HepG2 (cell line): Measurements from ENCODE around the gene CCDC88A. TPM values are rescaled to one million over a fixed set of nuclear protein-coding genes. Genes with fewer than 3 reads are reported as not detected.
A peak's percentile ranks its signal among the peaks of the same experiment; 100 is the strongest.

Experiments
- AHDC1 ChIP-seq: sonication (generic); formaldehyde crosslinking; IDR thresholded peaks from 2 replicates; pipeline ENCODE4 v1.5.1; 2020; ENCODE audit warnings: mild to moderate bottlenecking, missing genetic modification reagents, borderline replicate concordance
- ASH2L ChIP-seq: fragments of 300-600, 200-600 bp; sonication (generic); IDR thresholded peaks from 2 replicates; pipeline ENCODE4 v1.7.0; 2017; ENCODE audit warnings: low read depth, mild to moderate bottlenecking, moderate library complexity, mixed read lengths, low read length; ENCODE audit not compliant: insufficient read length
- CENPT ChIP-seq: sonication (generic); formaldehyde crosslinking; IDR thresholded peaks from 2 replicates; pipeline ENCODE4 v1.8.0; 2022; ENCODE audit warnings: low read depth, mild to moderate bottlenecking, moderate library complexity, missing genetic modification reagents
- MAFK ChIP-seq, 2 experiments: IDR thresholded peaks in 1 of 2; conservative IDR thresholded peaks in 1 of 2; 2 replicates each; pipeline ENCODE4 v1.6.1; 2011; ENCODE audit warnings: improper control_type of control experiment in 2 of 2, low read length in 2 of 2
- NCOA5 ChIP-seq: sonication (generic); formaldehyde crosslinking; IDR thresholded peaks from 2 replicates; pipeline ENCODE4 v1.4.0; 2020; ENCODE audit warnings: missing genetic modification reagents
- PAF1 ChIP-seq: IDR thresholded peaks from 2 replicates; pipeline ENCODE4 v1.6.1; 2016; ENCODE audit warnings: missing genetic modification reagents, missing compliant biosample characterization
- RELA ChIP-seq: sonication (generic); formaldehyde crosslinking; IDR thresholded peaks from 2 replicates; pipeline ENCODE4 v1.4.0; 2020; ENCODE audit warnings: missing genetic modification reagents
- RORA ChIP-seq: sonication (generic); formaldehyde crosslinking; IDR thresholded peaks from 2 replicates; pipeline ENCODE4 v1.5.0; 2020; ENCODE audit warnings: mild to moderate bottlenecking, missing genetic modification reagents, moderate library complexity
- TCF7 ChIP-seq: sonication (generic); IDR thresholded peaks from 2 replicates; pipeline ENCODE4 v1.6.1; 2016; ENCODE audit warnings: antibody characterized with exemption, low read depth
- ZBTB10 ChIP-seq: sonication (generic); formaldehyde crosslinking; IDR thresholded peaks from 2 replicates; pipeline ENCODE4 v1.4.0; 2020; ENCODE audit warnings: missing genetic modification reagents, borderline replicate concordance
- ZFP36 ChIP-seq: fragments of 150-350 bp; IDR thresholded peaks from 2 replicates; pipeline ENCODE4 v1.6.1; 2018; ENCODE audit warnings: borderline replicate concordance, low read length, low read depth; ENCODE audit not compliant: partially characterized antibody
- ZMYM4 ChIP-seq: sonication (generic); formaldehyde crosslinking; IDR thresholded peaks from 2 replicates; pipeline ENCODE4 v1.8.1; 2023; ENCODE audit warnings: mild to moderate bottlenecking, missing genetic modification reagents
- ZNF121 ChIP-seq: sonication (generic); formaldehyde crosslinking; IDR thresholded peaks from 2 replicates; pipeline ENCODE4 v1.5.0; 2020; ENCODE audit warnings: mild to moderate bottlenecking, missing genetic modification reagents
- ZNF230 ChIP-seq: sonication (generic); formaldehyde crosslinking; IDR thresholded peaks from 2 replicates; pipeline ENCODE4 v1.4.0; 2020; ENCODE audit warnings: mild to moderate bottlenecking, missing genetic modification reagents
- ZNF343 ChIP-seq: sonication (generic); formaldehyde crosslinking; IDR thresholded peaks from 2 replicates; pipeline ENCODE4 v1.4.0; 2020; ENCODE audit warnings: mild to moderate bottlenecking, missing genetic modification reagents
- ZNF512B ChIP-seq: sonication (generic); formaldehyde crosslinking; IDR thresholded peaks from 2 replicates; pipeline ENCODE4 v1.5.1; 2020; ENCODE audit warnings: missing genetic modification reagents, mild to moderate bottlenecking, borderline replicate concordance
- ZNF572 ChIP-seq: sonication (generic); formaldehyde crosslinking; IDR thresholded peaks from 2 replicates; pipeline ENCODE4 v1.5.1; 2020; ENCODE audit warnings: mild to moderate bottlenecking, missing genetic modification reagents
- ZNF709 ChIP-seq: sonication (generic); formaldehyde crosslinking; IDR thresholded peaks from 2 replicates; pipeline ENCODE4 v1.5.0; 2020; ENCODE audit warnings: mild to moderate bottlenecking, missing genetic modification reagents
- polyA plus RNA-seq, 8 experiments: library from polyadenylated mRNA; depleted of rRNA in 3 of 8; stranded (reverse) in 7 of 8; unstranded in 1 of 8; fragments of >200 nt; fragmentation: Illumina TruSeq in 4 of 8; extraction: Trizol in 4 of 8; gene quantifications; 2 replicates each; pipeline versions ENCODE4 v1.2.1 to v1.2.3, GENCODE V29; 2011 to 2016; ENCODE audit warnings: low read depth in 4 of 8, missing spikeins in 1 of 8, mixed read lengths in 1 of 8; ENCODE audit not compliant: insufficient read depth in 1 of 8
- total RNA-seq, 5 experiments: library from RNA; depleted of rRNA; stranded (reverse); fragments of >200 nt; fragmentation: Illumina TruSeq; extraction: Trizol; gene quantifications; 2 replicates each; pipeline ENCODE4 v1.2.3, GENCODE V29; 2016; ENCODE audit warnings: low read depth in 1 of 5

CCDC88A gene
- total and polyA plus RNA-seq, 2 of the 13 experiments (the other 11 are each of a cell fraction or from before 2014, with no cell fraction given) = 43.2 to 84.1 TPM

- peak; percentile 84; the same call in 1 of the 2 replicates for TF ChIP-seq ZBTB10 (CRISPR knock-in tag)
- TF ChIP-seq ASH2L = peak; percentile 99
- TF ChIP-seq AHDC1 (CRISPR knock-in tag) = peak; percentile 88
- peak; percentile 39; the same call in 1 of the 2 replicates for TF ChIP-seq ZNF343 (CRISPR knock-in tag)
- TF ChIP-seq TCF7 = peak; percentile 82
- peak; percentile 89 for TF ChIP-seq ZNF512B (CRISPR knock-in tag)
- TF ChIP-seq PAF1 (CRISPR knock-in tag) = no peak
- TF ChIP-seq RORA (CRISPR knock-in tag) = no peak
- no peak for TF ChIP-seq ZFP36
- no peak for TF ChIP-seq MAFK (conservative IDR thresholded peaks at IDR 0.05 in 1 of 2, IDR thresholded peaks at IDR 0.05 in 1 of 2; ENCODE audit: low read length in 2 of 2)
- no peak for TF ChIP-seq CENPT
- peak; percentile 72 for TF ChIP-seq ZNF230 (CRISPR knock-in tag)
- TF ChIP-seq RELA (CRISPR knock-in tag) = peak; percentile 87; the same call in 1 of the 2 replicates
- TF ChIP-seq NCOA5 (CRISPR knock-in tag) = 0 out of 2 replicates have a peak, but pooled peaks have one; percentile 28
- peak; percentile 93 for TF ChIP-seq ZNF709 (CRISPR knock-in tag)
- peak; percentile 90 for TF ChIP-seq ZNF121 (CRISPR knock-in tag)
- peak; percentile 100 for TF ChIP-seq ZMYM4
- no peak; the same call in 1 of the 2 replicates for TF ChIP-seq ZNF572 (CRISPR knock-in tag)
Observed at GRCh38 chr2:55419679-55420438, at the start of gene CCDC88A (continued).
